HEK293 (cell line): ENCODE results near the gene SMIM41.

ENCODE experiments used
- CTCF ChIA-PET: fragments of 350-600 bp; formaldehyde crosslinking; extraction: SDS; loops from one replicate; lab custom pipeline; 2021; ENCODE audit warnings: antibody characterized with exemption; lab: Yijun Ruan, JAX
- POLR2A ChIA-PET: fragments of 300-600 bp; formaldehyde crosslinking; extraction: SDS; loops from one replicate; lab custom pipeline; 2020; ENCODE audit warnings: antibody characterized with exemption, inconsistent platforms; lab: Yijun Ruan, JAX
- H3K27ac ChIP-seq: fragments of 200-500 bp; sonication (Bioruptor generic); 2 replicates; pipeline ENCODE4 v1.5.1; 2014; ENCODE audit warnings: low read depth, low read length, control low read depth, inconsistent platforms; ENCODE audit errors: extremely low read depth
- H3K36me3 ChIP-seq, 2 experiments: fragments of 200-500 bp in 1 of 2; sonication (Bioruptor generic) in 1 of 2; 1 replicate in 1 of 2; 2 replicates in 1 of 2; pipeline ENCODE4 v1.5.1; 2014 to 2017; ENCODE audit warnings: inconsistent platforms in 2 of 2, low read length in 2 of 2; ENCODE audit not compliant: control insufficient read depth in 2 of 2, insufficient read depth in 1 of 2
- H3K4me1 ChIP-seq: fragments of 200-500 bp; sonication (Bioruptor generic); 2 replicates; pipeline ENCODE4 v1.5.1; 2014; ENCODE audit warnings: mild to moderate bottlenecking, low read length, inconsistent platforms; ENCODE audit not compliant: control insufficient read depth, insufficient read depth
- H3K4me3 ChIP-seq: 2 replicates; pipeline ENCODE4 v1.5.1; 2011; ENCODE audit warnings: low read depth, mild to moderate bottlenecking, control low read depth, low read length, moderate library complexity
- H3K9me3 ChIP-seq: fragments of 200-500 bp; sonication (Bioruptor generic); 2 replicates; pipeline ENCODE4 v1.5.1; 2014; ENCODE audit warnings: low read depth, low read length, inconsistent platforms; ENCODE audit not compliant: control insufficient read depth, insufficient read depth
- CTCF ChIP-seq: fragments of 450-650 bp; formaldehyde crosslinking; IDR thresholded peaks from 2 replicates; pipeline ENCODE4 v1.5.1; 2016; ENCODE audit warnings: missing biosample characterization, missing genetic modification characterization
- EGR2 ChIP-seq: fragments of 450-650 bp; formaldehyde crosslinking; IDR thresholded peaks from 2 replicates; pipeline ENCODE4 v1.5.1; 2016; ENCODE audit warnings: low read depth, missing biosample characterization, missing genetic modification characterization
- GLI2 ChIP-seq: fragments of 450-650 bp; formaldehyde crosslinking; IDR thresholded peaks from 2 replicates; pipeline ENCODE4; 2017; ENCODE audit warnings: missing biosample characterization, missing genetic modification characterization, low read depth, borderline replicate concordance
- GLIS1 ChIP-seq: fragments of 450-650 bp; formaldehyde crosslinking; IDR thresholded peaks from 2 replicates; pipeline ENCODE4 v1.5.1; 2016; ENCODE audit warnings: missing biosample characterization, missing genetic modification characterization
- GLIS2 ChIP-seq: fragments of 450-650 bp; formaldehyde crosslinking; IDR thresholded peaks from 2 replicates; pipeline ENCODE4 v1.5.1; 2016; ENCODE audit warnings: missing biosample characterization, missing genetic modification characterization
- KLF17 ChIP-seq: fragments of 450-650 bp; formaldehyde crosslinking; IDR thresholded peaks from 2 replicates; pipeline ENCODE4 v1.5.1; 2016; ENCODE audit warnings: missing biosample characterization, missing genetic modification characterization
- KLF7 ChIP-seq: fragments of 450-650 bp; formaldehyde crosslinking; IDR thresholded peaks from 2 replicates; pipeline ENCODE4 v1.5.1; 2016; ENCODE audit warnings: missing biosample characterization, missing genetic modification characterization, borderline replicate concordance
- MZF1 ChIP-seq: fragments of 450-650 bp; formaldehyde crosslinking; IDR thresholded peaks from 2 replicates; pipeline ENCODE4 v1.5.1; 2017; ENCODE audit warnings: missing biosample characterization, missing genetic modification characterization, borderline replicate concordance
- OVOL3 ChIP-seq: fragments of 450-650 bp; formaldehyde crosslinking; IDR thresholded peaks from 2 replicates; pipeline ENCODE4 v1.5.1; 2016; ENCODE audit warnings: missing biosample characterization, missing genetic modification characterization
- WT1 ChIP-seq: fragments of 450-650 bp; formaldehyde crosslinking; IDR thresholded peaks from 2 replicates; pipeline ENCODE4 v1.5.1; 2016; ENCODE audit warnings: missing biosample characterization, missing genetic modification characterization
- YY2 ChIP-seq: fragments of 450-650 bp; formaldehyde crosslinking; IDR thresholded peaks from 2 replicates; pipeline ENCODE4 v1.5.1; 2016; ENCODE audit warnings: missing biosample characterization, missing genetic modification characterization
- ZBTB1 ChIP-seq: fragments of 450-650 bp; formaldehyde crosslinking; IDR thresholded peaks from 2 replicates; pipeline ENCODE4 v1.5.1; 2016; ENCODE audit warnings: missing biosample characterization, missing genetic modification characterization
- ZFHX2 ChIP-seq: fragments of 450-650 bp; formaldehyde crosslinking; conservative IDR thresholded peaks from 2 replicates; pipeline ENCODE4 v1.5.1; 2016; ENCODE audit warnings: missing biosample characterization, missing genetic modification characterization
- ZFP3 ChIP-seq: fragments of 450-650 bp; formaldehyde crosslinking; IDR thresholded peaks from 2 replicates; pipeline ENCODE4 v1.5.1; 2016; ENCODE audit warnings: low read depth, missing biosample characterization, missing genetic modification characterization
- ZNF10 ChIP-seq: fragments of 450-650 bp; formaldehyde crosslinking; IDR thresholded peaks from 2 replicates; pipeline ENCODE4 v1.5.1; 2017; ENCODE audit warnings: missing biosample characterization, missing genetic modification characterization
- ZNF16 ChIP-seq: fragments of 450-650 bp; formaldehyde crosslinking; IDR thresholded peaks from 2 replicates; pipeline ENCODE4 v1.5.1; 2016; ENCODE audit warnings: low read depth, missing biosample characterization, missing genetic modification characterization
- ZNF18 ChIP-seq: fragments of 450-650 bp; formaldehyde crosslinking; IDR thresholded peaks from 2 replicates; pipeline ENCODE4 v1.5.1; 2016; ENCODE audit warnings: missing biosample characterization, missing genetic modification characterization
- ZNF202 ChIP-seq: fragments of 450-650 bp; formaldehyde crosslinking; IDR thresholded peaks from 2 replicates; pipeline ENCODE4 v1.5.1; 2016; ENCODE audit warnings: missing biosample characterization, missing genetic modification characterization, borderline replicate concordance
- ZNF23 ChIP-seq: fragments of 450-650 bp; formaldehyde crosslinking; IDR thresholded peaks from 2 replicates; pipeline ENCODE4 v1.5.1; 2016; ENCODE audit warnings: missing biosample characterization, missing genetic modification characterization, borderline replicate concordance
- ZNF473 ChIP-seq: fragments of 450-650 bp; formaldehyde crosslinking; IDR thresholded peaks from 2 replicates; pipeline ENCODE4 v1.5.1; 2017; ENCODE audit warnings: missing biosample characterization, missing genetic modification characterization
- ZNF513 ChIP-seq: fragments of 450-650 bp; IDR thresholded peaks from 2 replicates; pipeline ENCODE4 v1.5.1; 2018; ENCODE audit warnings: missing biosample characterization, missing genetic modification characterization
- ZNF560 ChIP-seq: fragments of 450-650 bp; formaldehyde crosslinking; IDR thresholded peaks from 2 replicates; pipeline ENCODE4 v1.5.1; 2017; ENCODE audit warnings: missing biosample characterization, missing genetic modification characterization, borderline replicate concordance
- ZNF600 ChIP-seq: fragments of 450-650 bp; formaldehyde crosslinking; IDR thresholded peaks from 2 replicates; pipeline ENCODE4 v1.5.1; 2016; ENCODE audit warnings: missing biosample characterization, missing genetic modification characterization
- ZNF610 ChIP-seq: fragments of 450-650 bp; formaldehyde crosslinking; IDR thresholded peaks from 2 replicates; pipeline ENCODE4 v1.5.1; 2016; ENCODE audit warnings: missing biosample characterization, missing genetic modification characterization, borderline replicate concordance
- ZNF629 ChIP-seq: fragments of 450-650 bp; formaldehyde crosslinking; IDR thresholded peaks from 2 replicates; pipeline ENCODE4 v1.5.1; 2017; ENCODE audit warnings: missing biosample characterization, missing genetic modification characterization
- ZSCAN4 ChIP-seq: fragments of 450-650 bp; formaldehyde crosslinking; IDR thresholded peaks from 2 replicates; pipeline ENCODE4 v1.5.1; 2017; ENCODE audit warnings: missing biosample characterization, missing genetic modification characterization

The SMIM41 gene

GRCh38 chr12:52050116-52050757 lies 29.3 kb upstream of the SMIM41 start:
- peaks cover 11% of the 10 kb centered on the region; the same call in 1 of the 2 replicates for H3K4me1 ChIP-seq
- H3K27ac ChIP-seq, result peak overlapping the region; percentile 30
- CTCF ChIA-PET, result interaction anchor here (0.6 to 1.5 kb wide), 4 partner anchors 21 to 84 kb away, joined by 3 to 6 read pairs (median 4); no protein-coding TSS in a partner anchor
- H3K36me3 ChIP-seq, result peaks cover 0 to 8% of the 10 kb centered on the region in 2 experiments; a peak in 1 of 3 replicates
- POLR2A ChIA-PET, result interaction anchor here (1.7 to 2.3 kb wide), 3 partner anchors 17 to 24 kb away, joined by 8 to 11 read pairs (median 8); partner anchors contain the start of gene ATG101
- TF ChIP-seq ZNF513 (tag by site-specific recombination) (peak; percentile 37; the same call in 1 of the 2 replicates), ZNF600 (tag by site-specific recombination) (0 out of 2 replicates have a peak, but pooled peaks have one; percentile 80), YY2 (tag by site-specific recombination) (no peak), KLF7 (no peak)
- peak overlapping the region; percentile 43 for H3K4me3 ChIP-seq
- H3K9me3 ChIP-seq, result no peaks in the 10 kb centered on the region

- ChIA-PET POLR2A (interaction anchor here (1.7 to 2.3 kb wide), 3 partner anchors 18 to 25 kb away, joined by 8 to 11 read pairs (median 8); partner anchors contain the start of gene ATG101), CTCF (interaction anchor here (0.6 to 1.7 kb wide), 12 partner anchors 10 to 1552 kb away, joined by 3 to 11 read pairs (median 3); no protein-coding TSS in a partner anchor)
- Histone ChIP-seq H3K9me3 (no peaks in the 10 kb centered on the region), H3K4me1 (peaks cover 11% of the 10 kb centered on the region; the same call in 1 of the 2 replicates), H3K36me3 (peaks cover 0 to 11% of the 10 kb centered on the region in 2 experiments; a peak in 1 of 3 replicates), H3K27ac (peak within 1 kb of the TSS; percentile 30), H3K4me3 (peak within 1 kb of the TSS; percentile 43)
- TF ChIP-seq GLIS2 (tag by site-specific recombination) (peak; percentile 94), ZBTB1 (tag by site-specific recombination) (peak; percentile 58), ZNF629 (peak; percentile 98), OVOL3 (no peak), EGR2 (no peak), KLF17 (tag by site-specific recombination) (peak; percentile 78), ZNF473 (tag by site-specific recombination) (no peak), ZNF23 (tag by site-specific recombination) (no peak), CTCF (tag by site-specific recombination) (peak; percentile 84), ZNF202 (tag by site-specific recombination) (no peak), GLIS1 (tag by site-specific recombination) (peak; percentile 97), ZNF10 (tag by site-specific recombination) (peak; percentile 98), ZNF560 (no peak), MZF1 (tag by site-specific recombination) (no peak), ZNF610 (tag by site-specific recombination) (no peak), ZFP3 (tag by site-specific recombination) (no peak), ZNF18 (tag by site-specific recombination) (no peak), ZSCAN4 (tag by site-specific recombination) (no peak), ZFHX2 (0 out of 2 replicates have a peak, but pooled peaks have one; percentile 31), GLI2 (tag by site-specific recombination) (no peak), WT1 (peak; percentile 56), ZNF16 (no peak)
These were observed 28.6 kb upstream of the SMIM41 start, which contains the start of gene NR4A1 for GRCh38 chr12:52050758-52051541. NR4A1 (plus strand) TSS chr12:52051442; CDS start chr12:52054329, 2,887 bp downstream.
